NB4 (cell line): ENCODE results near the gene CADM3.

ENCODE experiments used
- POLR2A ChIP-seq: IDR thresholded peaks from 2 replicates; pipeline ENCODE4 v1.6.1; 2011; ENCODE audit warnings: mild to moderate bottlenecking; ENCODE audit not compliant: insufficient read length; ENCODE audit errors: extremely low read depth
- TF ChIP-seq, protein P1 (sequence below): IDR thresholded peaks from one replicate; pipeline ENCODE4 v1.5.1; 2012; ENCODE audit warnings: low read depth, low read length

DNA sequence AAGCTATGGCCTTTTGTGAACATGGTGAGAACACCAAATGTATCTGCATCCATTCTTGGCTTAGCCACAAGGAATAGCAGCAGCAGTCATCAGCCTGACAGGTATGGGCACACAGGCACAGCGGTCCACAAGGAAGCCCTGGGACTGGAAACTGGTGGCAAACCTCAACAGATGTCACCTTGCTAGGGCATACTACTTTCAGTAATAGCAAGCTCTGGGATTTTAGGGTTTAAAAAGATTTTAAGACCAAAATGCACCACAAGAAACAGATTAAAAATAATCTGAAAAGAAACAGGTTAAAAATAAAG lies 9.7 kb upstream of the CADM3 start:
- TF ChIP-seq, protein P1, sequence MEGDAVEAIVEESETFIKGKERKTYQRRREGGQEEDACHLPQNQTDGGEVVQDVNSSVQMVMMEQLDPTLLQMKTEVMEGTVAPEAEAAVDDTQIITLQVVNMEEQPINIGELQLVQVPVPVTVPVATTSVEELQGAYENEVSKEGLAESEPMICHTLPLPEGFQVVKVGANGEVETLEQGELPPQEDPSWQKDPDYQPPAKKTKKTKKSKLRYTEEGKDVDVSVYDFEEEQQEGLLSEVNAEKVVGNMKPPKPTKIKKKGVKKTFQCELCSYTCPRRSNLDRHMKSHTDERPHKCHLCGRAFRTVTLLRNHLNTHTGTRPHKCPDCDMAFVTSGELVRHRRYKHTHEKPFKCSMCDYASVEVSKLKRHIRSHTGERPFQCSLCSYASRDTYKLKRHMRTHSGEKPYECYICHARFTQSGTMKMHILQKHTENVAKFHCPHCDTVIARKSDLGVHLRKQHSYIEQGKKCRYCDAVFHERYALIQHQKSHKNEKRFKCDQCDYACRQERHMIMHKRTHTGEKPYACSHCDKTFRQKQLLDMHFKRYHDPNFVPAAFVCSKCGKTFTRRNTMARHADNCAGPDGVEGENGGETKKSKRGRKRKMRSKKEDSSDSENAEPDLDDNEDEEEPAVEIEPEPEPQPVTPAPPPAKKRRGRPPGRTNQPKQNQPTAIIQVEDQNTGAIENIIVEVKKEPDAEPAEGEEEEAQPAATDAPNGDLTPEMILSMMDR = no peak
- TF ChIP-seq POLR2A = no peak
